BLaER1 treated with 17β-estradiol and CSF1 and Interleukin-3, amounts not matched to agents 10 nM and 100 nM (cell line): Measurements from ENCODE around the gene ABL1.
A peak's percentile ranks its signal among the peaks of the same experiment; 100 is the strongest.

Experiments used
- H3K27ac ChIP-seq, 11 experiments: shearing (Covaris generic); formaldehyde crosslinking; 2 replicates each; pipeline ENCODE4 v1.8.1; 2022
- H3K27me3 ChIP-seq, 11 experiments: shearing (Covaris generic); formaldehyde crosslinking; 2 replicates each; pipeline ENCODE4 v1.8.1; 2022
- H3K36me3 ChIP-seq, 11 experiments: shearing (Covaris generic); formaldehyde crosslinking; 2 replicates each; pipeline ENCODE4 v1.8.1; 2022
- H3K4me1 ChIP-seq, 10 experiments: shearing (Covaris generic); formaldehyde crosslinking; 2 replicates each; pipeline ENCODE4 v1.8.1; 2022
- H3K4me2 ChIP-seq, 11 experiments: shearing (Covaris generic); formaldehyde crosslinking; 2 replicates each; pipeline ENCODE4 v1.8.1; 2022
- H3K4me3 ChIP-seq, 10 experiments: shearing (Covaris generic); formaldehyde crosslinking; 2 replicates each; pipeline ENCODE4 v1.8.1; 2022
- H3K9ac ChIP-seq, 11 experiments: shearing (Covaris generic); formaldehyde crosslinking; 2 replicates each; pipeline ENCODE4 v1.8.1; 2022
- H3K9me3 ChIP-seq, 11 experiments: shearing (Covaris generic); formaldehyde crosslinking; replicated peaks in 1 of 11; 2 replicates each; pipeline ENCODE4 v1.8.1; 2022
- H4K20me1 ChIP-seq, 11 experiments: shearing (Covaris generic); formaldehyde crosslinking; 2 replicates each; pipeline ENCODE4 v1.8.1; 2022
- Cebpa-rat ChIP-seq, 11 experiments: shearing (Covaris generic); IDR thresholded peaks; 2 replicates each; pipeline ENCODE4 v1.8.1; 2022

Gene ABL1

DNA sequence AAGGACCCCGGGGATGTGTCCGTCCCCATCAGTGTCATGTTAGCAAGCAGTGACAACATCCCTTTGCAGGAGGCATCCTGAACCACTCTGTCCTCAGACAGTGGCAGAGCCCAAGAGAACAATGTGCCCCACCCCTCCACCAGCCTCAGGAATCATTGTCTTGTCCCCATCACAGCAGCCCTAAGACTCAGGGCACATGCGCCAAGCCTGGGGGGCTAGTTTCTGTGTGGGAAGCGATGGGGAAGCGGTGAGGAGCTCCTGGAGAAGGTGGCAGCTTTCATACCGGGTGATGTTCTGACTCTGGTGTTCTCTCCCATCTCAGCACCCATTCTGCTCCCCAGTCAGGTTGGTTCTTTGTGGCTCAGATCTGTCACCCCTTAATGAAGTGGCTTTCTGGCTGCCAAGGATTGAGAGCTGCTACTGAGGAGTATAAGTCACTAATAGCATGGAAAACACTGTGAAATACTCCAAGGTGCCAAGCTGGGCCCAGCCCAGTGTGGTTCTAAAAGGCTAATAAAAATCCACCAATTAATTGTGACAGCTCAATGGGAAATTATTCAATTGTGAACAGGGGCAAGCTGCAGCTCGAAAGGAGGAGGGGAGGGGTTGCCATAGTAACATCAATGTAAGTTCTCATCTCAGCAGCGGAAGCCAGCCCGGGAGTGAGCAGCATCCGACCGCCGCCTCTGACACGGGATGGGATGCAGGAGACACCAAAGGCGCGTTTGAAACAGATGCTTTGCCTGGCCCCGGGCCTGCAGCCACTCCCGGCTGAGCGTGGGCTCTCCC, 56.8 kb downstream of the ABL1 start:
- H3K9ac ChIP-seq, result peak overlapping the region in 8 of 11 experiments; percentile 51 to 74 (median 68); a peak in 15 of 22 replicates
- H3K4me3 ChIP-seq, result peak overlapping the region in 7 of 10 experiments; percentile 16 to 53 (median 35); a peak in 7 of 20 replicates
- no peaks in the 10 kb centered on the region for H3K9me3 ChIP-seq
- TF ChIP-seq Cebpa-rat (IDR thresholded peaks at IDR 0.05), result no peak
- peaks cover 0 to 88% (median 60%) of the 10 kb centered on the region in 11 experiments; a peak in 18 of 22 replicates for H4K20me1 ChIP-seq
- H3K27me3 ChIP-seq, result no peaks in the 10 kb centered on the region
- H3K36me3 ChIP-seq, result peaks cover 29 to 41% (median 39%) of the 10 kb centered on the region in 11 experiments
- H3K4me1 ChIP-seq, result peaks cover 39 to 65% (median 61%) of the 10 kb centered on the region in 10 experiments
- H3K4me2 ChIP-seq, result peak overlapping the region; percentile 83 to 96 (median 90)
- peak overlapping the region in 3 of 11 experiments; percentile 66 to 73 (median 67); a peak in 7 of 22 replicates for H3K27ac ChIP-seq

DNA sequence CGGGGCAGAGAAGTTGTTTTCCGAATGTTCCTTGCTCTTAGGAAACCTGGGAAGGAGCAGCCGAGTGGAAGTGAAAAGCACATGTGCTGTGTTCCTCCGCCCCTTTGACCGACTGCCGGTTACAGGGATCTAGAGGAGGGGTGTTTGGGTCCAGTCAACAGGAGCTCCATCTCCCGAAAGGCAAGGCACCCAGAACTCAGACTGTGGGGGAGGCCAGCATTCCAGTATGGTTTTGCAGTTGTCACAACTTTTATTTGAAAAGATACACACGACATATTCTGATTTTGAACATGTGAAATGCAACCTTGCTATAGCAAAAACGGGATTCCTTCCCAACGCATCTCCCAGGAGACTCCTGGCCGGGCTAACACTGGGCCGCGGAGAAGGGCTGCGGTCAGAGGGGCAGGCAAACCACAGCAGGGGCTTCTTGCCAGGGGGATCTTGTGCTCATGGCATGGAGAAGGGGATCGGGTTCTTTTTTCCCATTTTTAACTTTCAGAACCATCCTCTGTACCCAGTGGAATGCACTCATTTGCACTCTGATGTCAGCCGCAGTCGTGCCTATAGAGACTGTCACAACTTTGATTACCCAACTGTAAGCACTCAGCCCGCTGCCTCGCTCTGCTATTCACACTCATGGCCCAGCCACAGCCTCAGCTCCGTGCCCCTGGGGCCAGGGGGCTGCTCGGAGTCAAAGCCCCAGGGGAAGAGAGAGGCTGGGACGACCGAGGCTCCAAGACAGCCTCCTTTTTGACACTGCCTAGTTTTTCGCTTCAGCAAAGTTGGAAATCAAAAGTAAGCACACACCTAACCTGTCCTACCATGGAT, 57.6 kb downstream of the ABL1 start:
- Histone ChIP-seq H3K27ac (peak overlapping the region; percentile 55 to 80 (median 69)), H3K9ac (peak overlapping the region; percentile 41 to 74 (median 69); a peak in 21 of 22 replicates), H4K20me1 (peaks cover 0 to 80% (median 52%) of the 10 kb centered on the region in 11 experiments; a peak in 17 of 22 replicates), H3K9me3 (no peaks in the 10 kb centered on the region), H3K4me2 (peak overlapping the region; percentile 83 to 96 (median 90)), H3K27me3 (no peaks in the 10 kb centered on the region), H3K36me3 (peaks cover 21 to 33% (median 31%) of the 10 kb centered on the region in 11 experiments), H3K4me3 (peak overlapping the region; percentile 18 to 64 (median 43); a peak in 19 of 20 replicates), H3K4me1 (peaks cover 39 to 65% (median 61%) of the 10 kb centered on the region in 10 experiments)
- peak in 2 of 11 experiments; percentile 3 to 88; a peak in 2 of 22 replicates for TF ChIP-seq Cebpa-rat (IDR thresholded peaks at IDR 0.05)

DNA sequence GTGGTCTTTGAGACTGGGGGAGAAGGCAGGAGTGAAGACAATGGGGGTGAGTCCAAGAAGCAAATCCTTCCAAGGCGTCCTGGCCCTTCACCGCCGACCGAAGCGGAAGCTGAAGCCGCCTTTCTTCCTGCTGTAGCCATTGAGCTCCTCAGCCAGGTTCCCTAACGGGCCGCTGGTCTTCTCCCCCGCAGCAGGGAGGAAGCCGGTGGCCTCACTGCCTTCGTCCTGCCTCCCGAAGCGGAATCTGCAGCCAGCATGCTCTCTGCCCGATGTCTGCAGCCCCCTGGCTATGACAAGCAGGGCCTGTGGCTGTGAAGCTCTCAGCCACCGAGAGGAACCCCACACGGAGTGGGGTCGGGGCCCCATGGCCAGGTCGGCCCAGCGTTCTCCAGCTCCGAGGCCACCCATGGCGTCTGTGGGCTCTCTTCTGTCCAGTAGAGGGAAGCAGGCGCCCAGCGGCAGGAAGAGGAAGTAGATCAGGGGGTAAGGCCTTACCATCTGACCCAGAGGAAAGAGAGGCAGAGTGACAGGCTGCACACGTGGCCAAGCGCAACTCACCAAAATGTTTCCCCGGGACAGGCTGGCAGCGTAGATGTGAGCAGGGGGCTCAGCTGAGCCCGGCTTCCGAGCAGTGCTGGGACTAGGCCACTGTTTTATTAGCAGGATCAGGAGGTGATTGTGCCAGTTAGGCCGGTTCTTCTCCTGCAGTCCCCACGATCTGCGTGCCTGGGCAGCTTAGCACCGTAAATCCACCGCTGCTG, 58.5 kb downstream of the ABL1 start:
- Histone ChIP-seq H3K27me3 (no peaks in the 10 kb centered on the region), H3K4me2 (peak overlapping the region; percentile 83 to 96 (median 90))
- no peak for TF ChIP-seq Cebpa-rat (IDR thresholded peaks at IDR 0.05)

DNA sequence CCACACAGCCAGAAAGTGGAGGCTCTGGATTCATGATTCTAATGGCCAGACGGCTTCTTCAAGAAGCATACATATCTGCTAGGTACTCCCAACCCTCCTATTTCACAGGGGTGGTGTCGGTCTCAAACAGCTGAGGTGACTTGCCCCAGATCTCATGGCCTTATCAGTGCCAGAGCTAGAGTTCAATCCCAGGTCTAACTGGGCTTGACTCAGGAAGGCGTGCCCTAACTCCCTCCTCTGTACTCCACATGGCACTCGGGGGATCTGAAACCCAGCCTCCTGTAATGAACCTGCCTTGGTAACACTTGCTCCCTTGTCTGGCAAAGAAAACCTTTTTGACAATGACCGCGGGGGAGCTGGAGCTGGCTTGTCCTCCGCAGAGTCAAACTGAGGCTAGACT, 59.5 kb downstream of the ABL1 start:
- Histone ChIP-seq H3K4me1 (peaks cover 39 to 72% (median 61%) of the 10 kb centered on the region in 10 experiments), H3K27me3 (no peaks in the 10 kb centered on the region), H3K9ac (peak overlapping the region in 6 of 11 experiments; percentile 8 to 74 (median 58); a peak in 7 of 22 replicates), H3K9me3 (no peaks in the 10 kb centered on the region), H3K27ac (0 out of 22 replicates have a peak overlapping the region, but pooled peaks of 1 of the 11 experiments have one; percentile 13), H3K36me3 (peaks cover 9 to 15% (median 13%) of the 10 kb centered on the region in 11 experiments; a peak in 21 of 22 replicates), H3K4me3 (no peak overlapping the region), H3K4me2 (peak overlapping the region; percentile 83 to 96 (median 90)), H4K20me1 (peaks cover 0 to 62% (median 37%) of the 10 kb centered on the region in 11 experiments; a peak in 17 of 22 replicates)
- no peak for TF ChIP-seq Cebpa-rat (IDR thresholded peaks at IDR 0.05)

More for the DNA sequence above, 58.5 kb downstream of the ABL1 start:
- Histone ChIP-seq H3K36me3 (peaks cover 13 to 25% (median 22%) of the 10 kb centered on the region in 11 experiments), H4K20me1 (peaks cover 0 to 72% (median 44%) of the 10 kb centered on the region in 11 experiments; a peak in 17 of 22 replicates), H3K9me3 (no peaks in the 10 kb centered on the region), H3K4me3 (peak overlapping the region; percentile 18 to 64 (median 43); a peak in 19 of 20 replicates), H3K4me1 (peaks cover 39 to 72% (median 61%) of the 10 kb centered on the region in 10 experiments), H3K27ac (peak overlapping the region; percentile 55 to 80 (median 69)), H3K9ac (peak overlapping the region; percentile 41 to 74 (median 69); a peak in 21 of 22 replicates)

DNA sequence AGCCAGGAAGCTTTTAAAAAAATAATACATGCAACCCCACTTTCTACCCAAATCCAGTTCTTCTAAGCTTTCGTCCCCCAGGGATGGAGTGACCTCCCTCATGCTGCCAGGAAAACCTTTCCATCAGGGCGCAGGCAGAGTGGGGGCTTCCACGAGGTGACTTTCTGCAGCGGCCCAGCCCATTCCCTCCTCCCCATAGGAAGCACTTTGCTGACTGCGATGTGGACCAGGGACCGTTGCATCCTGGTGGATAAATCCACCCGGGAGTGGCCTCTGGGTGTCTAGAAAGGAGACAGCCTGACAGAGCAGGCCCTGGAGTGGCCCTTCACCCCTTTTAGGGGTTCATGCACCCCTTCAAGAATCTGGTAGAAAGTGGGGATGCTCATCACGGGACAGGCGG, 60.0 kb downstream of the ABL1 start:
- H3K9me3 ChIP-seq, result no peaks in the 10 kb centered on the region
- peaks cover 5 to 10% (median 8%) of the 10 kb centered on the region in 11 experiments; a peak in 21 of 22 replicates for H3K36me3 ChIP-seq
- no peak for TF ChIP-seq Cebpa-rat (IDR thresholded peaks at IDR 0.05)
- H3K4me1 ChIP-seq, result peaks cover 39 to 72% (median 59%) of the 10 kb centered on the region in 10 experiments
- H3K27ac ChIP-seq, result no peak overlapping the region
- H3K4me2 ChIP-seq, result peak overlapping the region in 10 of 11 experiments; percentile 83 to 96 (median 91); a peak in 18 of 22 replicates
- peak overlapping the region in 6 of 11 experiments; percentile 4 to 74 (median 54); a peak in 5 of 22 replicates for H3K9ac ChIP-seq
- no peaks in the 10 kb centered on the region; a peak in 1 of 22 replicates for H3K27me3 ChIP-seq
- no peak overlapping the region for H3K4me3 ChIP-seq
- H4K20me1 ChIP-seq, result peaks cover 0 to 57% (median 35%) of the 10 kb centered on the region in 11 experiments; a peak in 18 of 22 replicates

DNA sequence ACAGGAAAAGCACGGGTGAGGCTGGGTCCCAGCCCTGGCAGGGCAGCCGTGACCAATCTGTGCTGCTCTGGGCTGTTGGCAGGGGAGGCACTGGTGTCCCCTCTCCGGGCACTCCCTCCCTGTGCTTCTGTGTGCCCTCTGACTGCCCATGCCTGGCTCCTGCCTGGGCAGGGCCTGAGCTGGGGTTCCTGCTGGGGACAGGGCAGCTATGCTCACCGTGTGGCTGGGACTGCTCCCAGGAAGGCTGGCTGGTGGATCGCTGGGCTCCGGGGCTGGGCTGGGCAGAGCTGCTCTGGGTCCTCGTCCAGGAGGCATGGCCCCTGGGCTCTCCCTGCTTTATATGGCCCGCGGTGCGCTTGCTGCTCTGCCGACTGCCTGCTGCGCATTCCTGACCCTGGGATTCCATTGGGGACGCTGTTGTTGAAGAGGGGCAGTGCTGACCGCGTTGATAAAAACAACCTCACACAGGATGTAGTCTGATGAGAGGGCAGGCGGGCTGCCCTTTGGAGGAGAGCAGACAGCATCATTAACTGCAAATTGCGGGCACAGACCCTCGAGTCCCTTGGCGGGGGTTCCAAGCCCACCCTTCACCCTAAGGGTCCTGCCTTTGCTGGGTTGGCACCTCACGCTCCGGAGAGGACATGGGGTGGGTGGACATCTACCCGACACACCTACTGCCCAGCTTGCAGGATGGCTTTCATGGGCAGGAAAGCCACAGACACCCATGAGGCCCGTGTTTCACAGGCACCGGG, 60.6 kb downstream of the ABL1 start:
- peak overlapping the region in 6 of 11 experiments; percentile 2 to 74 (median 12); a peak in 3 of 22 replicates for H3K9ac ChIP-seq
- peaks cover 0 to 50% (median 29%) of the 10 kb centered on the region in 11 experiments; a peak in 18 of 22 replicates for H4K20me1 ChIP-seq
- no peaks in the 10 kb centered on the region; a peak in 1 of 22 replicates for H3K27me3 ChIP-seq
- peak overlapping the region in 10 of 11 experiments; percentile 83 to 96 (median 91); a peak in 17 of 22 replicates for H3K4me2 ChIP-seq
- no peak overlapping the region for H3K4me3 ChIP-seq
- H3K27ac ChIP-seq, result no peak overlapping the region
- H3K4me1 ChIP-seq, result peaks cover 39 to 68% (median 55%) of the 10 kb centered on the region in 10 experiments
- no peaks in the 10 kb centered on the region for H3K9me3 ChIP-seq
- no peak for TF ChIP-seq Cebpa-rat (IDR thresholded peaks at IDR 0.05)
- peaks cover 0 to 4% (median 2%) of the 10 kb centered on the region in 11 experiments; a peak in 10 of 22 replicates for H3K36me3 ChIP-seq
